ENCODE results near the gene PTGES2.

PTGES2 gene

DNA sequence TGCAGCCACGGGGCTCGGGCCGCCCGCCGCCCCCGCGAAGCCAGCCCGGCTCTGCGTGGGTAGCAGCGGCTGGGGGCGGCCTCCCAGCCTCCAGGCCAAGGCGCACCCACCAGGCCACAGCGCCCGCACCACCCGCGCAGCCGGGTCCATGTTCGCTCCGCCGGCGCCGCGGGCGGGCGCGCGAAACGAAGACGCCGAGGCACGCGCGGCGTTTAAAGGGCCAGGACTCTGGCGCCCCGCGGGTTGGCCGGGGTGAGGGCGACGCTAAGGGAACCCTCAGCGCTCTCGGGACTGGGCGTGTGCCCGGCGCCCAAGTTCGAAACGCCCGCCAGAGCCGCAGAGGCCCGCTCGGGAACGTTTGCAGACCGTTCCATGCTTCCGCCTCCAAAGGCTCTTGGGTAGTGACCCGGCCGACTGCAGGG, at the start of gene PTGES2:
TSS of gene PTGES2 (minus strand) at position 162 of the 422 bp plus-strand sequence. CDS start at position 150, 12 bp downstream.
- DNase-seq (ENCODE audit: low spot score): peak; percentile 83
- in situ Hi-C loops (cut with MboI; ENCODE audit: low pct_unique_long_range_greater_than_20kb, low sequenced_read_pairs, unreplicated experiment): no loop called here

DNA sequence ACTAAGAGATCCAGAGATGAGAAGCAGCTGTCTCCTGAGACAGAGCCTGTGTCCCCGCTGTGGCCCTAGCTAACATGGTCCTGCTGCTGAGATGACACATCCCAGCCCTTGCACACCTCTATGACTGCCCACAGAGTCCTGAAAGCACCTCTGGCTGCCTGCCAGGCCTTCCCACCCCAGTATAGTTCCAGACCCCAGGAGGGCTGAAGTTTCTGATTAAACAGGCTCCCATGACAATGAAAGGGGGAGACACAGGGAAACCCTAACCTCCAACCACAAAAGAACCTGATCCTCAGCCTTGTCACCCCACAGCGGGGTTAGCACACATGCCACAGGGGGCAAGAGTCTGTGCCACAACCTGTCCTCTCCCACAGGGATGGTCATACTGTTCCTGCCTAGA, 48.2 kb upstream of the PTGES2 start:
- DNase-seq (ENCODE audit: low spot score): no peak
- in situ Hi-C loops (cut with MboI; ENCODE audit: low pct_unique_long_range_greater_than_20kb, low sequenced_read_pairs, unreplicated experiment): no loop called here
- no peak for TF ChIP-seq CTCF (IDR thresholded peaks at IDR 0.05; ENCODE audit: extremely low read depth, insufficient read depth, missing control alignments)

More for the DNA sequence above, at the start of gene PTGES2:
- no peak for TF ChIP-seq CTCF (IDR thresholded peaks at IDR 0.05; ENCODE audit: extremely low read depth, insufficient read depth, missing control alignments)

DNA sequence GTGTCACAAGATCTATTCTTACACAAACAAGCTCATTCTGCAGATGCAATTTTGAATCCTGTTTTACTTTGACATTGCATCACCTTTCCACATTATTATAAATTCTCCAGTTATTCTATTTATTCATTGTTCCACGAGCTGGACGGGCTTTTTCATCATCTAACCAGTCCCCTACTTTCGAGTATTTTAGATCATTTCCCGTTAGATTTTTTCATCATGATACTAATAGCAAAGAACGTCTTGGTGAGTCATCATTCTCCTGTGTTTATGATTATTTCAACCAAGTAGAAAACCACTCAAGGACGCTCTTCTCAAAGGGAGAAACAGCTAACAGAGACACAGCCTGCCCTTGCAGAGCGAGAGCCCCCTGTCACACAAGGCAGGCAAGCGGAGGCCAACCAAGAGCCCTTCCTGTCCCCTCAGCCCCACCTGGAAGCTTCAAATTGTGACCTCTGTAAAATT, 47.6 kb upstream of the PTGES2 start:
- DNase-seq (ENCODE audit: low spot score): no peak
- in situ Hi-C loops (cut with MboI; ENCODE audit: low pct_unique_long_range_greater_than_20kb, low sequenced_read_pairs, unreplicated experiment): no loop called here
- no peak for TF ChIP-seq CTCF (IDR thresholded peaks at IDR 0.05; ENCODE audit: extremely low read depth, insufficient read depth, missing control alignments)

DNA sequence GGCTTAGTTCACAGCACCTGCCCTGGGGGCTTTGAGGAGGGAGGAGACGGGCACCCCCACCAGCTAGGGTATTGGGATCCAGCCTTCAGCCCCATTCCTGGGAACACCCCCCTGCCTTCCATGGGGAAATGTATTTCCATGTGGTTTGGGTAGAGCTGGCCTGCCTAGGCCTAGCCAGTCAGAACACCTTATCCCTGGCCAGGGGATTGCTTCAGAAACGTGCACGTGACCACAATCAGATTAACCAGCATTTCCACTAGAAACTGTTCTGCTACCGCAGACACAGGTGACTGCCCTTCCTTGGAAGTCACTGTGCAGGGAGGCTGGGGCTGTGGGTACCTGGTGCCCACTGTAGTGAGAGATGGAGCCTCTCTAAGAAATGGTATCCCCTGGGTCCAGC, 46.5 kb upstream of the PTGES2 start:
- in situ Hi-C loops (cut with MboI; ENCODE audit: low pct_unique_long_range_greater_than_20kb, low sequenced_read_pairs, unreplicated experiment): no loop called here
- no peak for DNase-seq (ENCODE audit: low spot score)
- TF ChIP-seq CTCF (IDR thresholded peaks at IDR 0.05; ENCODE audit: extremely low read depth, insufficient read depth, missing control alignments): no peak

GRCh38 chr9:128169925-128170324, 42.4 kb upstream of the PTGES2 start:
- in situ Hi-C loops (cut with MboI; ENCODE audit: low pct_unique_long_range_greater_than_20kb, low sequenced_read_pairs, unreplicated experiment): no loop called here
- TF ChIP-seq CTCF (IDR thresholded peaks at IDR 0.05; ENCODE audit: extremely low read depth, insufficient read depth, missing control alignments): no peak
- DNase-seq (ENCODE audit: low spot score): no peak

DNA sequence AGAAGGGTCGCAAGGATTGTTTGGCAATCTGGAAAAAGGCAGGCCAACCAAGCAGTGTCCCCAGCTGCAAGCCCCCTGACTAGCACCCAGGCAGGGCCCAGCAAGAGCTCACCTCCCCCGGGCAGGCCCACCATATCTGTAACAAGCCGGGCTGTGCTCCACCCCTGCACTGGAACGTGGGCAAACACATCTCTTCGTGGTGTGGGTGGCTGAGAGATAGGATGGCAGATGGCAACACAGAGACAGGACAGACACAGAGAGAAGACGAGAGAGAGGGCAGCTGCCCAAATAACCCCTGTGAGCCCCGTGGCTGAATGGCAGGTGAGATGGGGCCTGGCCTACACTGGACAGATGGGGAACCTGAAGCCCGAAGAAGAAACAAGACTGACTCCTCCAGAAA, 42.0 kb upstream of the PTGES2 start:
- no peak for DNase-seq (ENCODE audit: low spot score)
- in situ Hi-C loops (cut with MboI; ENCODE audit: low pct_unique_long_range_greater_than_20kb, low sequenced_read_pairs, unreplicated experiment): no loop called here
- no peak for TF ChIP-seq CTCF (IDR thresholded peaks at IDR 0.05; ENCODE audit: extremely low read depth, insufficient read depth, missing control alignments)

Measured in GM13977 (cell line).